WTC11 (cell line): ENCODE data around the gene IFNL4. TPM values are rescaled to one million over a fixed set of nuclear protein-coding genes. Genes with fewer than 3 reads are reported as not detected.

Experiments
- ATAC-seq: fragments of 200-7000 bp; cut with Tn5 transposase; 2 replicates; pipeline ENCODE4 v1.10.0; 2021; ENCODE audit warnings: mild to moderate bottlenecking, moderate library complexity
- CTCF ChIA-PET: fragments of 300-600 bp; sonication (Branson Sonifier 250); formaldehyde crosslinking; loops from one replicate; lab custom pipeline; 2021; ENCODE audit warnings: antibody characterized with exemption; lab: Charles Lee
- POLR2A ChIA-PET: fragments of 350-600 bp; sonication (Branson Sonifier 250); formaldehyde crosslinking; loops from one replicate; lab custom pipeline; 2021; ENCODE audit warnings: antibody characterized with exemption; lab: Charles Lee
- DNase-seq: peaks from one replicate; pipeline ENCODE4 v3.0.0; 2021; ENCODE audit warnings: low spot score
- H3K27ac Mint-ChIP-seq: 2 replicates; pipeline ENCODE4 v1.8.0; 2021; ENCODE audit warnings: mixed read lengths
- H3K27me3 Mint-ChIP-seq: 2 replicates; pipeline ENCODE4 v1.8.0; 2021; ENCODE audit warnings: low read depth, mild to moderate bottlenecking, moderate library complexity, mixed read lengths
- H3K36me3 Mint-ChIP-seq: 2 replicates; pipeline ENCODE4 v1.8.0; 2021; ENCODE audit warnings: mixed read lengths
- H3K4me1 Mint-ChIP-seq: 2 replicates; pipeline ENCODE4 v1.8.0; 2022; ENCODE audit warnings: mixed read lengths
- H3K4me3 Mint-ChIP-seq: 2 replicates; pipeline ENCODE4 v1.8.0; 2021; ENCODE audit warnings: mild to moderate bottlenecking, moderate library complexity, mixed read lengths
- H3K9me3 Mint-ChIP-seq: 2 replicates; pipeline ENCODE4 v1.8.0; 2021; ENCODE audit warnings: mixed read lengths
- ATF2 ChIP-seq: sonication (generic); formaldehyde crosslinking; IDR thresholded peaks from 2 replicates; pipeline ENCODE4 v1.8.1; 2022; ENCODE audit warnings: low read depth, missing genetic modification reagents, borderline replicate concordance
- E2F1 ChIP-seq: sonication (generic); formaldehyde crosslinking; IDR thresholded peaks from 2 replicates; pipeline ENCODE4 v1.8.0; 2022; ENCODE audit warnings: mild to moderate bottlenecking, missing genetic modification reagents
- E2F5 ChIP-seq: sonication (generic); formaldehyde crosslinking; IDR thresholded peaks from 2 replicates; pipeline ENCODE4 v1.8.1; 2022; ENCODE audit warnings: mild to moderate bottlenecking, moderate library complexity, missing genetic modification reagents
- ETV6 ChIP-seq: sonication (generic); formaldehyde crosslinking; IDR thresholded peaks from 2 replicates; pipeline ENCODE4 v1.8.1; 2022; ENCODE audit warnings: mild to moderate bottlenecking, missing genetic modification reagents
- OVOL2 ChIP-seq: fragments of 250-450 bp; sonication (Bioruptor Pico); IDR thresholded peaks from 2 replicates; pipeline ENCODE4 v1.9.0; 2021; ENCODE audit warnings: mild to moderate bottlenecking, borderline replicate concordance
- PREB ChIP-seq: sonication (generic); formaldehyde crosslinking; IDR thresholded peaks from 2 replicates; pipeline ENCODE4 v1.8.1; 2022; ENCODE audit warnings: mild to moderate bottlenecking, missing genetic modification reagents, moderate library complexity, borderline replicate concordance
- RORB ChIP-seq: fragments of 250-450 bp; sonication (Bioruptor Pico); IDR thresholded peaks from 2 replicates; pipeline ENCODE4 v1.9.0; 2021; ENCODE audit warnings: mild to moderate bottlenecking
- STAT6 ChIP-seq: sonication (generic); formaldehyde crosslinking; conservative IDR thresholded peaks from 2 replicates; pipeline ENCODE4 v1.8.1; 2023; ENCODE audit warnings: mild to moderate bottlenecking, low read depth, missing genetic modification reagents, moderate library complexity
- TP53 ChIP-seq: sonication (generic); formaldehyde crosslinking; IDR thresholded peaks from 2 replicates; pipeline ENCODE4 v1.8.1; 2023; ENCODE audit warnings: mild to moderate bottlenecking, missing genetic modification reagents
- ZBTB43 ChIP-seq: sonication (generic); formaldehyde crosslinking; IDR thresholded peaks from 2 replicates; pipeline ENCODE4 v1.8.1; 2023; ENCODE audit warnings: mild to moderate bottlenecking, missing genetic modification reagents
- ZNF219 ChIP-seq: sonication (generic); formaldehyde crosslinking; IDR thresholded peaks from 2 replicates; pipeline ENCODE4 v1.8.0; 2023; ENCODE audit warnings: missing genetic modification reagents, mild to moderate bottlenecking, borderline replicate concordance
- ZNF396 ChIP-seq: fragments of 250-450 bp; sonication (Bioruptor Pico); IDR thresholded peaks from 2 replicates; pipeline ENCODE4 v1.8.0; 2021; ENCODE audit warnings: mild to moderate bottlenecking, moderate library complexity, borderline replicate concordance
- ZNF416 ChIP-seq: fragments of 250-450 bp; sonication (Bioruptor Pico); IDR thresholded peaks from 2 replicates; pipeline ENCODE4 v1.9.0; 2021; ENCODE audit warnings: mild to moderate bottlenecking, inconsistent platforms
- total RNA-seq: library from RNA; stranded (reverse); gene quantifications from 3 replicates; pipeline ENCODE4 v1.2.3, GENCODE V29; 2021

Gene IFNL4
- total RNA-seq, 1 experiment from 2014 or later = not detected

- peaks cover 58% of the 10 kb centered on the region for H3K27me3 Mint-ChIP-seq
- CTCF ChIA-PET = interaction anchor here (1.9 to 3.1 kb wide), 3 partner anchors 9 to 124 kb away, joined by 10 to 12 read pairs (median 11); no protein-coding TSS in a partner anchor
- DNase-seq (no peak), ATAC-seq (no peak)
- no peak overlapping the region for H3K4me3 Mint-ChIP-seq
- no peak for TF ChIP-seq E2F1 (CRISPR knock-in tag)
- TF ChIP-seq ZNF416 (CRISPR knock-in tag) = no peak
- TF ChIP-seq ZBTB43 (CRISPR knock-in tag) = no peak
- TF ChIP-seq ETV6 (CRISPR knock-in tag) = no peak
- no peaks in the 10 kb centered on the region; the same call in 1 of the 2 replicates for H3K4me1 Mint-ChIP-seq
- H3K36me3 Mint-ChIP-seq = no peaks in the 10 kb centered on the region
- H3K9me3 Mint-ChIP-seq = no peaks in the 10 kb centered on the region
- POLR2A ChIA-PET = interaction anchor here (0.6 kb wide), 2 partner anchors 79 to 316 kb away, joined by 4 to 10 read pairs; no protein-coding TSS in a partner anchor
- H3K27ac Mint-ChIP-seq = no peak overlapping the region
These were observed 45.7 kb downstream of the IFNL4 start for GRCh38 chr19:39202998-39203355.

- Mint-ChIP-seq H3K4me1 (peaks cover 13% of the 10 kb centered on the region), H3K27me3 (peaks cover 77% of the 10 kb centered on the region), H3K4me3 (no peak overlapping the region), H3K27ac (no peak overlapping the region)
- no peak for DNase-seq
- POLR2A ChIA-PET = no interaction called here
- CTCF ChIA-PET = interaction anchor here (1.0 kb wide), 2 partner anchors 13 to 163 kb away, joined by 3 to 4 read pairs; no protein-coding TSS in a partner anchor
- no peak for TF ChIP-seq E2F5
- no peak for TF ChIP-seq OVOL2
- no peak for TF ChIP-seq ZNF219
- TF ChIP-seq RORB (CRISPR knock-in tag) = no peak
- TF ChIP-seq PREB (CRISPR knock-in tag) = no peak
- TF ChIP-seq ATF2 (CRISPR knock-in tag) = no peak
- no peak for TF ChIP-seq STAT6 (CRISPR knock-in tag)
- no peak for TF ChIP-seq TP53 (CRISPR knock-in tag)
- TF ChIP-seq ZNF396 (CRISPR knock-in tag) = no peak
- TF ChIP-seq, all 79 proteins: peak for 0
- no peaks in the 10 kb centered on the region for H3K9me3 Mint-ChIP-seq
- H3K36me3 Mint-ChIP-seq = no peaks in the 10 kb centered on the region
- ATAC-seq = no peak
These were observed 47.9 kb downstream of the IFNL4 start for GRCh38 chr19:39200803-39201115.
